A549 (cell line): ENCODE results near the gene BFSP2.
"Not testable (repeated sequence)": the region's sequence is repeated elsewhere in the genome, so short reads cannot be mapped to it uniquely, and the experiment has no call there.

ENCODE experiments used
- POLR2A ChIP-seq: IDR thresholded peaks from 2 replicates; pipeline ENCODE4 v1.6.1; 2012; ENCODE audit warnings: mild to moderate bottlenecking, low read length
- TF ChIP-seq, protein P1 (sequence below): fragments of >200 bp; sonication (Bioruptor Twin); formaldehyde crosslinking; IDR thresholded peaks from 3 replicates; pipeline ENCODE4 v1.5.1; 2016

- TF ChIP-seq, protein P1, sequence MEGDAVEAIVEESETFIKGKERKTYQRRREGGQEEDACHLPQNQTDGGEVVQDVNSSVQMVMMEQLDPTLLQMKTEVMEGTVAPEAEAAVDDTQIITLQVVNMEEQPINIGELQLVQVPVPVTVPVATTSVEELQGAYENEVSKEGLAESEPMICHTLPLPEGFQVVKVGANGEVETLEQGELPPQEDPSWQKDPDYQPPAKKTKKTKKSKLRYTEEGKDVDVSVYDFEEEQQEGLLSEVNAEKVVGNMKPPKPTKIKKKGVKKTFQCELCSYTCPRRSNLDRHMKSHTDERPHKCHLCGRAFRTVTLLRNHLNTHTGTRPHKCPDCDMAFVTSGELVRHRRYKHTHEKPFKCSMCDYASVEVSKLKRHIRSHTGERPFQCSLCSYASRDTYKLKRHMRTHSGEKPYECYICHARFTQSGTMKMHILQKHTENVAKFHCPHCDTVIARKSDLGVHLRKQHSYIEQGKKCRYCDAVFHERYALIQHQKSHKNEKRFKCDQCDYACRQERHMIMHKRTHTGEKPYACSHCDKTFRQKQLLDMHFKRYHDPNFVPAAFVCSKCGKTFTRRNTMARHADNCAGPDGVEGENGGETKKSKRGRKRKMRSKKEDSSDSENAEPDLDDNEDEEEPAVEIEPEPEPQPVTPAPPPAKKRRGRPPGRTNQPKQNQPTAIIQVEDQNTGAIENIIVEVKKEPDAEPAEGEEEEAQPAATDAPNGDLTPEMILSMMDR = not testable (repeated sequence)
- not testable (repeated sequence) for TF ChIP-seq POLR2A
Measured at GRCh38 chr3:133482474-133482873, 82.6 kb downstream of the BFSP2 start.
